PC-9 (cell line): ENCODE data around the gene ZNF438. TPM values are rescaled to one million over a fixed set of nuclear protein-coding genes. Genes with fewer than 3 reads are reported as not detected.
"Not testable (repeated sequence)": the region's sequence is repeated elsewhere in the genome, so short reads cannot be mapped to it uniquely, and the experiment has no call there.

ENCODE experiments used
- BruUV-seq: library from RNA; stranded (reverse); fragments of 400-500 nt; replicated peaks from 2 replicates; lab custom pipeline; 2021; lab: Mats Ljungman, UMichigan
- CTCF ChIA-PET: fragments of 300-600 bp; sonication (Branson Sonifier 250); formaldehyde crosslinking; loops from one replicate; lab custom pipeline; 2022; ENCODE audit warnings: antibody characterized with exemption; lab: Charles Lee
- POLR2A ChIA-PET: fragments of 300-600 bp; sonication (Branson Sonifier 250); formaldehyde crosslinking; loops from one replicate; lab custom pipeline; 2022; ENCODE audit warnings: antibody characterized with exemption; ENCODE audit not compliant: unreplicated experiment; lab: Charles Lee
- DNase-seq, 2 experiments: peaks; one replicate each; pipeline versions ENCODE4 v3.0.0 to v3.0.0-alpha.2; 2015 to 2022; ENCODE audit warnings: mixed read lengths in 1 of 2
- H2AFZ ChIP-seq: fragments of 200-600 bp; sonication (generic); 2 replicates; pipeline ENCODE4 v1.8.1; 2017; ENCODE audit warnings: antibody characterized with exemption
- H3F3A ChIP-seq: fragments of 200-600 bp; sonication (generic); 2 replicates; pipeline ENCODE4 v1.8.1; 2017; ENCODE audit warnings: antibody characterized with exemption, mild to moderate bottlenecking, low read depth; ENCODE audit not compliant: insufficient read depth
- H3K27ac ChIP-seq: fragments of 200-600 bp; sonication (generic); 2 replicates; pipeline ENCODE4 v1.6.1; 2016; ENCODE audit warnings: mixed run types
- H3K27me3 ChIP-seq: fragments of 200-600 bp; sonication (generic); 2 replicates; pipeline ENCODE4 v1.6.1; 2016; ENCODE audit warnings: low read depth, mixed run types; ENCODE audit not compliant: insufficient read depth
- H3K36me3 ChIP-seq: fragments of 200-600 bp; sonication (generic); 2 replicates; pipeline ENCODE4 v1.6.1; 2016; ENCODE audit warnings: low read depth, mixed run types
- H3K4me1 ChIP-seq: fragments of 200-600 bp; sonication (generic); replicated peaks from 2 replicates; pipeline ENCODE4 v1.6.1; 2016; ENCODE audit warnings: mixed run types; ENCODE audit not compliant: insufficient read depth
- H3K4me2 ChIP-seq: fragments of 200-600 bp; sonication (generic); 2 replicates; pipeline ENCODE4 v1.6.1; 2017; ENCODE audit warnings: mixed run types
- H3K4me3 ChIP-seq: fragments of 200-600 bp; sonication (generic); 2 replicates; pipeline ENCODE4 v1.6.1; 2016; ENCODE audit warnings: mixed run types
- H3K79me2 ChIP-seq: fragments of 200-600 bp; sonication (generic); 2 replicates; pipeline ENCODE4 v1.6.1; 2017; ENCODE audit warnings: low read depth, mixed run types
- H3K9me2 ChIP-seq: fragments of 200-600 bp; sonication (generic); 2 replicates; pipeline ENCODE4 v1.8.1; 2017; ENCODE audit warnings: mild to moderate bottlenecking; ENCODE audit not compliant: insufficient read depth
- H3K9me3 ChIP-seq: fragments of 200-600 bp; sonication (generic); 2 replicates; pipeline ENCODE4 v1.8.1; 2016; ENCODE audit warnings: low read depth; ENCODE audit not compliant: insufficient read depth
- H4K20me1 ChIP-seq: fragments of 200-600 bp; sonication (generic); 2 replicates; pipeline ENCODE4 v1.8.1; 2017; ENCODE audit not compliant: insufficient read depth
- EZH2 ChIP-seq: fragments of 200-600 bp; sonication (generic); IDR thresholded peaks from 2 replicates; pipeline ENCODE4 v1.8.0; 2017; ENCODE audit warnings: antibody characterized with exemption, low read depth
- intact Hi-C: fragments of 100-400 bp; cut with micrococcal nuclease; formaldehyde crosslinking; loops from one replicate; pipeline ENCODE4 v1.10.0; 2022; ENCODE audit not compliant: unreplicated experiment
- total RNA-seq: library from RNA; stranded (reverse); gene quantifications from 2 replicates; pipeline ENCODE4 v1.2.3, GENCODE V29; 2021
- TF ChIP-seq, protein P1 (sequence below): fragments of 200-600 bp; sonication (generic); conservative IDR thresholded peaks from 2 replicates; pipeline ENCODE4 v1.6.1; 2017; ENCODE audit warnings: mixed run types, antibody characterized with exemption, mild to moderate bottlenecking, moderate library complexity

ZNF438 gene
- total RNA-seq, 1 experiment from 2014 or later, result 4.7 TPM

DNA sequence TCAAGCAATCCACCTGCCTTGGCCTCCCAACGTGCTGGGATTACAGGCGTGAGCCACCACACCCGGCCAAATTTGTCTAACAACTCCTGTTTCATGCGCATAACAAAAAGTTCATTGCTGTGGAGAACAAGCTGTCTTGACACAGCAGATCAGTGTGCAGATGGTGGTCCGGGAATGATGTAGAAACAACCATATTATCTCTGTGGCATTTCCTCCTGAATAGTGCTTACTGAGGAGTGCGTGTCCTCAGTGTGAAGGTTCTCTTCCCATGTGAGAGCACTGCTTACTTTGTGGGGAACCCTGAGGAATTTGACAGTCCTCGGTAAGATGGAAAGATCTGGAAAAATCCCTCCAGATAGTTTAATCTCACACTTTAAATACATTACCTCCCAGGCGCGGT is 30.3 kb upstream of the ZNF438 start:
- no peak overlapping the region for H3K4me3 ChIP-seq
- no peaks in the 10 kb centered on the region for H3F3A ChIP-seq
- TF ChIP-seq, protein P1, sequence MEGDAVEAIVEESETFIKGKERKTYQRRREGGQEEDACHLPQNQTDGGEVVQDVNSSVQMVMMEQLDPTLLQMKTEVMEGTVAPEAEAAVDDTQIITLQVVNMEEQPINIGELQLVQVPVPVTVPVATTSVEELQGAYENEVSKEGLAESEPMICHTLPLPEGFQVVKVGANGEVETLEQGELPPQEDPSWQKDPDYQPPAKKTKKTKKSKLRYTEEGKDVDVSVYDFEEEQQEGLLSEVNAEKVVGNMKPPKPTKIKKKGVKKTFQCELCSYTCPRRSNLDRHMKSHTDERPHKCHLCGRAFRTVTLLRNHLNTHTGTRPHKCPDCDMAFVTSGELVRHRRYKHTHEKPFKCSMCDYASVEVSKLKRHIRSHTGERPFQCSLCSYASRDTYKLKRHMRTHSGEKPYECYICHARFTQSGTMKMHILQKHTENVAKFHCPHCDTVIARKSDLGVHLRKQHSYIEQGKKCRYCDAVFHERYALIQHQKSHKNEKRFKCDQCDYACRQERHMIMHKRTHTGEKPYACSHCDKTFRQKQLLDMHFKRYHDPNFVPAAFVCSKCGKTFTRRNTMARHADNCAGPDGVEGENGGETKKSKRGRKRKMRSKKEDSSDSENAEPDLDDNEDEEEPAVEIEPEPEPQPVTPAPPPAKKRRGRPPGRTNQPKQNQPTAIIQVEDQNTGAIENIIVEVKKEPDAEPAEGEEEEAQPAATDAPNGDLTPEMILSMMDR, result no peak
- TF ChIP-seq EZH2, result no peak
- ChIA-PET POLR2A (no interaction called here), CTCF (no interaction called here)
- H3K27ac ChIP-seq, result no peak overlapping the region
- DNase-seq, result no peak
- no peaks in the 10 kb centered on the region for H3K4me1 ChIP-seq
- intact Hi-C loops, result no loop called here
- no peaks in the 10 kb centered on the region for H3K27me3 ChIP-seq
- no peak overlapping the region for H3K4me2 ChIP-seq
- H3K36me3 ChIP-seq, result no peaks in the 10 kb centered on the region
- no peaks in the 10 kb centered on the region for H4K20me1 ChIP-seq
- H3K9me3 ChIP-seq, result no peaks in the 10 kb centered on the region
- BruUV-seq, result no TSS peak
- H3K79me2 ChIP-seq, result no peaks in the 10 kb centered on the region
- H3K9me2 ChIP-seq, result no peaks in the 10 kb centered on the region
- no peak overlapping the region for H2AFZ ChIP-seq

DNA sequence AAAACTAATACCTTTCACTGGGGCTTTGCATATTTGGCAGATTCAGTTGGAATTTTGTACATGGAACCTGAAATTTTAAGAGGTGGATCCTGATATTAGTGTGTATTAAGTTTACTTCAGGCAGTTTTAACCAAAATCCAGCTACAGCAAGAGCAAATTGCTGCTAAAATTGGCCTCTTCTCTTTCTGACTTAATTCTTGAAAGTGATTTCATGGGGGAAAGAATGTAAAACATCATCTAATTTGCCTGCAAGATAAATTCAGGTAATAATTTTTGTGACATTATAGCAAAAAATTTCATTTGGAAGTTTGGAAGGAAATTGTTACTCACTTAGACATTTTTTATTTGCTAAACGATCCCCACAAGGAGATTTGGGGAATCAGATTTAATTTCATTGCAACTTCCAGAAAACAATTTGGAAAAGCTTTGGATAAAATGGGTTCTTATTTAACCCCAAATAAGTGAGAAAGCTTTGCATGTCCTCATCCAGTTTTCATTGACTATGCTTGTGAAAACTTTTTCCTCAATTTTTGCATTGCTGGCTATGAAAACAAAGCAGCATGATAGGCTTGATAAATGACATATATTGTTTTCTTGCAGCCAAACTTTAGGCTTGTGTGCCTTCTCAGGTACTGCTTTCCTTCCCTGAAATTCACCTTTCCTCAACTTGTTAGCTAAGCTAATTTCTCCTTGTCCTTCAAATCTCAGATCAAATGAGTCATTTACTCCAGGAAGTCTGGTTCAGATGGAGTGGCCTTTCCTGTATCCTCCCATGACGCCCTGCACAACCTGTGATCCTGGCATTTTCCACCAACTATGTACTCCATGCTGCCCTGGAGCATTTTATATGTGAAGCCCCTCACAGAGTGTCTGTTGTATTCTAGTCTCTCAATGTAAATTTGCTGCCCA is 27.4 kb upstream of the ZNF438 start:
- Histone ChIP-seq H3K4me3 (no peak overlapping the region), H3K27me3 (no peaks in the 10 kb centered on the region), H3K9me3 (no peaks in the 10 kb centered on the region), H3K4me1 (no peaks in the 10 kb centered on the region), H4K20me1 (no peaks in the 10 kb centered on the region), H3K4me2 (no peak overlapping the region), H3K9me2 (no peaks in the 10 kb centered on the region), H2AFZ (no peak overlapping the region), H3K27ac (no peak overlapping the region), H3F3A (no peaks in the 10 kb centered on the region), H3K79me2 (no peaks in the 10 kb centered on the region), H3K36me3 (no peaks in the 10 kb centered on the region)
- intact Hi-C loops, result no loop called here
- DNase-seq, result peak in 1 of 2 experiments; percentile 40
- TF ChIP-seq, protein P1, result no peak
- TF ChIP-seq EZH2, result no peak
- BruUV-seq, result no TSS peak
- POLR2A ChIA-PET, result no interaction called here
- CTCF ChIA-PET, result no interaction called here

DNA sequence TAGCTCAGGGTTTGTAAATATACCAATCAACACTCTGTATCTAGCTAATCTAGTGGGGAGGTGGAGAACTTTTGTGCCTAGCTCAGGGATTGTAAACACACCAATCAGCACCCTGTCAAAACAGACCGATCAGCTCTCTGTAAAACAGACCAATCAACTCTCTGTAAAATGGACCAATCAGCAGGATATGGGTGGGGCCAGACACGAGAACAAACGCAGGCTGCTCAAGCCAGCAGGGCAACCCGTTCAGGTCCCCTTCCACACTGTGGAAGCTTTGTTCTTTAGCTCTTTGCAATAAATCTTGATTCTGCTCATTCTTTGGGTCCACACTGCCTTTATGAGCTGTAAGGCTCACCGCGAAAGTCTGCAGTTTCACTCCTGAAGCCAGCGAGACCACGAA is 25.0 kb upstream of the ZNF438 start:
- H3K27me3 ChIP-seq, H3K9me3 ChIP-seq, H2AFZ ChIP-seq, H3F3A ChIP-seq, H3K27ac ChIP-seq, H3K9me2 ChIP-seq, H3K36me3 ChIP-seq, H3K4me2 ChIP-seq, H3K4me3 ChIP-seq, POLR2A ChIA-PET, intact Hi-C loops, H3K4me1 ChIP-seq, DNase-seq, H4K20me1 ChIP-seq, BruUV-seq, CTCF ChIA-PET, H3K79me2 ChIP-seq: not testable (repeated sequence)
